GM12865 (cell line): ENCODE data around the gene C2orf15.

Experiments
- DNase-seq: peaks from one replicate; pipeline ENCODE4 v3.0.0; 2010; ENCODE audit warnings: low read depth
- H3K4me3 ChIP-seq: 2 replicates; pipeline ENCODE4 v1.5.1; 2011; ENCODE audit warnings: mild to moderate bottlenecking, low read depth, low read length, control low read depth
- TF ChIP-seq, protein P1 (sequence below): IDR thresholded peaks from 2 replicates; pipeline ENCODE4 v1.5.1; 2011; ENCODE audit warnings: low read length, control low read depth, low read depth, inconsistent platforms; ENCODE audit not compliant: insufficient read depth; ENCODE audit errors: missing control alignments

The C2orf15 gene

DNA sequence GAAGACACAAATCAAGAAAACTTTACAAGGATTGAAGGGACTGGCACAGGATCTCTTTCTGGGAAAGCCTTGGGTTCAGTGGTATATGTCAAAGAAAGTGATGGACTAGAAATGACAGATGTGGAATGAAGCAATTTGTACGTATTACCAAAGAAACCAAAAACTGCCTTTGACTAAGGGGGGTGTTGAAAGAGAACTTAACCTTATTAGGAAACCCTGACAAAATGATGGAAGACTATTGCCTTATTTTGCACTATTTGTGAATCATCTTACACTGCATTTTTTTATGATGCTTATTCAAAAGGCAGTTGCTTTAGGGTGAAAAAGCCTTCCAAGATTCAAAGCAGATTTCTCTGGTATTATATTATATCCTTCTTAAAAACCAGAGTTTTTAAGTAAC, 9.2 kb downstream of the C2orf15 start:
- no peak for DNase-seq
- H3K4me3 ChIP-seq: no peak overlapping the region
- TF ChIP-seq, protein P1, sequence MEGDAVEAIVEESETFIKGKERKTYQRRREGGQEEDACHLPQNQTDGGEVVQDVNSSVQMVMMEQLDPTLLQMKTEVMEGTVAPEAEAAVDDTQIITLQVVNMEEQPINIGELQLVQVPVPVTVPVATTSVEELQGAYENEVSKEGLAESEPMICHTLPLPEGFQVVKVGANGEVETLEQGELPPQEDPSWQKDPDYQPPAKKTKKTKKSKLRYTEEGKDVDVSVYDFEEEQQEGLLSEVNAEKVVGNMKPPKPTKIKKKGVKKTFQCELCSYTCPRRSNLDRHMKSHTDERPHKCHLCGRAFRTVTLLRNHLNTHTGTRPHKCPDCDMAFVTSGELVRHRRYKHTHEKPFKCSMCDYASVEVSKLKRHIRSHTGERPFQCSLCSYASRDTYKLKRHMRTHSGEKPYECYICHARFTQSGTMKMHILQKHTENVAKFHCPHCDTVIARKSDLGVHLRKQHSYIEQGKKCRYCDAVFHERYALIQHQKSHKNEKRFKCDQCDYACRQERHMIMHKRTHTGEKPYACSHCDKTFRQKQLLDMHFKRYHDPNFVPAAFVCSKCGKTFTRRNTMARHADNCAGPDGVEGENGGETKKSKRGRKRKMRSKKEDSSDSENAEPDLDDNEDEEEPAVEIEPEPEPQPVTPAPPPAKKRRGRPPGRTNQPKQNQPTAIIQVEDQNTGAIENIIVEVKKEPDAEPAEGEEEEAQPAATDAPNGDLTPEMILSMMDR: no peak

DNA sequence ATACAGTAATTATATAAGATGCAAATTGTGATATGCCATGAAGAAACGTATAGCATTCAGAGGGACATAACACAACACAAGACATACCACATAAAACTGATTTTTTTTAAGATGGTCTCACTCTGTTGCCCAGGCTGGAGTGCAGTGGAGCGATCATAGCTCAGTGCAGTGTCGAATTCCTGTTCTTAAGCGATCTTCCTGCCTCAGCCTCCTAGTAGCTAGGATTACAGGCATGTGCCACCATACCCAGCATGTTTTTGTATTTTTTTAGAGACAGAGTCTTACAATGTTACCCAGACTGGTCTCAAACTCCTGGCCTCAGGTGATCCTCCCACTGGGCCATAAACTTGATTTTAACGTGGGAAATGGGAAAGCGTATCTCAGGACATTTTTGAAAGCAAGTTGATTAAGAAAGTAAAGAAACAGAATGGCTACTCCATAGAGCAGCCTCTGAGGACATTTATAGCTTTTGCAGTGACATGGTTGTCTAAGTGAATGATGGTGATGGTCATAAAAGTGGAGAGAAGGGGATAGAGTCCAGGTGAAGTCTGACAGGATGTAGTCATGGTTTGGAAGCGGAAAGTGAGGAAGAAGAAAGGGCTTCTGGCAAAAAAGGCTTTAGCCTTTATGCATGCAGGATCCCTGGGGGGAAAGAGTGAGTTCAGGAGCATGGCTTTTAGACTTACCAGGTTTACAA, 10.8 kb downstream of the C2orf15 start:
- TF ChIP-seq, protein P1: no peak
- H3K4me3 ChIP-seq: no peak overlapping the region
- DNase-seq: no peak

DNA sequence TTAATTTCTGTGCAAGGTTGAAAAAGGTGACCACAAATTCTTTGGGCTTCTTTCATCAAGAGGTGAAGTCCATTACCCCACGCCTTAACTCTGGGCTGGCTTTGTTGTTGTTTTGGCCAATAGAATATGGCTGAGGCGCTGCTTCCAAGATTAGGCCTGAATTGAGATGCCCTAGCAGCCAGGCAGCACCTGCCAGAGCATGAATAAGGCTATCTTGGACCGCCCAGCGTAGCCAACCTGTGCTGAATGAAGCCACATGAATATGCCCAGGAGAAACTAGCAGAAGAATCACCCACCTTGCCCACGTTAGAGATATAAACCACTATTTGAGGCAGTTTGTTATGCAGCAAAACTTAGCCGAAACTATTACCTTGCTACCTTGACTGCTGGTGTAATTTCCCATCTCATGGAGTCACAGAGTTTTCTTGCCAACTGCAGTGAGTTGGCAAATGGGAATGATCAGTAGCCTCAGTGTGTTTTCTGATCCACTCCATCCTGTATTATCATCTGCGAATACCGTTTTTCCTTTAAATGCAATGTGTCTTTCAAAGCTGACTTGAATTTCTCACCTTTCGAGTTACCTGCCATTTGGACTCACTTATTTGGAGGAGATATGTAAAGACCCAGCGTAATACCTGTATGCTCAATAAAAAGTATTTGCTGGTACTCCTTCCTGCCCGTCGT, 12.6 kb downstream of the C2orf15 start:
- DNase-seq: no peak
- H3K4me3 ChIP-seq: peak overlapping the region; percentile 76
- TF ChIP-seq, protein P1: no peak

DNA sequence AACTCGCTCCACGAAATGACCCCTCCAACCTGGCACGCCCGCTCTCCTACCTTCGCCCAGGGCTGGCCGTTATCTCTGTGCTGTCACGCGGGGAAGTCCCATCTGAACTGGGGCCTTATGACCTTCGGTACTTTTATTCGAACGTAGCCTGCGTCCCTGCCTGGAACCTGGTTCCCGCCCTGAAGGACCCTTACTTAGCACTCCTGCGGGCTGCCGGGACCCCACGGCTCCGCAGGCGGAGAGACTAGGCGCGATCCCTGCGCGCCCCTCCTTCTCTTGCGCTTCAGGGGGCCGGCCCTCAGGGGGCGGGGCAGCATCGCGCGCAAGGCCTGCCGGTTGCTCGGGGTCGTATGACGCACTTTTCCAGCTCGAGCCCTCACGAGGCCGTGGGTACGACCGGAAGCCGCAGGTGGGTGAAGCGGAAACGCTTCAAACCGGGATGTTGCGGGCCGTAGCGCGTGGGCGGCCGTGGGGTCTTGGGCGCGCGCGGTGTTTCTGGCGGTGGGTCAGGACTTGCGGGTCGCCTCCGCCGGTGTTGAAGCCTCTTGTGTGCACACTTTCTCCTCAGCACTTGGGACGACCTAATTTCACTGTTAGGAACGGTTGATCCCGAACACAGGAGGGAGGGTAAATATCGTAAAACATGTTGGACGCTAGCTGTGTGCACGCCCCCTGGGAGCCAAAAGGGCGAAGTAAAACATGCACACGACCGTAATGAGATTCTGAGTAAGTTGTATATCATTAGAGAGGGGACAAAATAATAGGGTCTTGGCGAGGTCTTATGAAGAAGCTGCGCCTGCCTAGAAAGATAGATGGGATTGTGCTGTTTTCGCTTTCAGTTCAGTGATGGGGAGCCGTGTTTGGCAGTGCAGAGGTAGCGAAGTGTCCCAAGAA, 13.4 kb downstream of the C2orf15 start, which contains the start of the genes LIPT1 and TSGA10:
LIPT1 (plus strand) TSS at position 325 of the 894 bp plus-strand sequence. CDS start 6,991 bp downstream, outside the sequence.
TSGA10 (minus strand) TSS at position 300 of the 894 bp plus-strand sequence. CDS start 45,503 bp downstream, outside the sequence.
- DNase-seq: peak; percentile 95
- TF ChIP-seq, protein P1: no peak
- peak within 1 kb of the TSS; percentile 76 for H3K4me3 ChIP-seq

DNA sequence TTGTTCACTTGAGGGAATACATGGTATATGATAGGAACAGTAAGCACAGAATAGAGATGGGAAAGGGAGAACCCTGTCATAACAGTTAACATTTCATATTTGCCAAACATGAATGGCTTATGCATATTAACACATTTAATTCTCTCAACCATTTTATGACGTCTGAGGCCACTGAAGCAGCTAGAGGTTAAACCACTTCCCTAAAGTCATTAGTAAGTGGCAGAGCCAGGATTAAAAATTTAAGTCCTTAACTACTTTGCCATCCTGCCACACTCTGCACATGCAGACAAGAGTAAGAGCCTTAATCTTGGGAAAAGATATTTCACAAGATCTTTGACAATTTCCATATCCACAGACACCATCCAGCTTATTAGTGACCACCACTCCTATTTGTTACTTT, 15.4 kb downstream of the C2orf15 start:
- DNase-seq: no peak
- TF ChIP-seq, protein P1: no peak
- no peak overlapping the region for H3K4me3 ChIP-seq

DNA sequence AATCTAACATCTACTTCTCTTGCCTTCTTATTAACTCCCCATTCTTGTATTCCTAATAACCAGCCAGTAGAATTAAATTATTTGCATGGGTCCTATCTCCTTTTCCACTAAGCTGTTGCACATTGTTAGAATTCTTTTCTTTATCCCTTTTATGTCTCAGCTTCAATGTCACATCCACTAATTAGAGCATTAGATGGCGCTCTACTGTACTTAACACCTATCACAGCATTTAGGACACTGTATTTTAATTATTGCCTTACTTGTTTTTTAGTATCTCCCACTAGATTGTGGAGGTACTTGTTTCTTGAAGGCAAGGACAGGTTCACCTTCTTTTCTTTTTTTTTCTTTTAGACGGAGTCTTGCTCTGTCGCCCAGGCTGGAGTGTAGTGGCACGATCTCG, 17.1 kb downstream of the C2orf15 start:
- TF ChIP-seq, protein P1: no peak
- H3K4me3 ChIP-seq: no peak overlapping the region
- DNase-seq: no peak
